ENCODE results near the gene GPC5. TPM values are rescaled to one million over a fixed set of nuclear protein-coding genes. Genes with fewer than 3 reads are reported as not detected.

GPC5 gene
- total RNA-seq, 1 donor from 2014 or later = 0.17 TPM

DNA sequence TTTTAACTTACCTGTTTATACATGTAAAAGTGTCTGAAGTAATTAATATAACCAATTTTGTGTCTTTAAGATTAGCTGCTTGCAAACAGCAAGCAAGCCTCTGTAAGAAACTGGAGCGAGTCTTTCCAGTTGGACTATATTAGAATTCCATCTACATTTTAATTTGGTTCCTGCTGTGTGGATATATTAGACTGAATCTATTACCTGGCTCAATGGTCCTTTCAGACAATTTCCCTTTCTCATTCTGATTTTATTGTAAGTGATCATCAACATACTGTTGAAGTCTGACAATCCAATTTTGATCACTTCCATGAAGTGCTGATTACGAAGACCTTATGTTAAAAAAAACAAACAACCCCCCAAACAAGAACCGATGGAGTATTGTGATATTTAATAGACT, 72.3 kb downstream of the GPC5 start:
- no peaks in the 10 kb centered on the region for H3K27me3 ChIP-seq (ENCODE audit: control insufficient read depth, insufficient read depth, low read length)
- no peak overlapping the region for H3K4me3 ChIP-seq (ENCODE audit: low read depth, low read length)
- TF ChIP-seq, protein P1, sequence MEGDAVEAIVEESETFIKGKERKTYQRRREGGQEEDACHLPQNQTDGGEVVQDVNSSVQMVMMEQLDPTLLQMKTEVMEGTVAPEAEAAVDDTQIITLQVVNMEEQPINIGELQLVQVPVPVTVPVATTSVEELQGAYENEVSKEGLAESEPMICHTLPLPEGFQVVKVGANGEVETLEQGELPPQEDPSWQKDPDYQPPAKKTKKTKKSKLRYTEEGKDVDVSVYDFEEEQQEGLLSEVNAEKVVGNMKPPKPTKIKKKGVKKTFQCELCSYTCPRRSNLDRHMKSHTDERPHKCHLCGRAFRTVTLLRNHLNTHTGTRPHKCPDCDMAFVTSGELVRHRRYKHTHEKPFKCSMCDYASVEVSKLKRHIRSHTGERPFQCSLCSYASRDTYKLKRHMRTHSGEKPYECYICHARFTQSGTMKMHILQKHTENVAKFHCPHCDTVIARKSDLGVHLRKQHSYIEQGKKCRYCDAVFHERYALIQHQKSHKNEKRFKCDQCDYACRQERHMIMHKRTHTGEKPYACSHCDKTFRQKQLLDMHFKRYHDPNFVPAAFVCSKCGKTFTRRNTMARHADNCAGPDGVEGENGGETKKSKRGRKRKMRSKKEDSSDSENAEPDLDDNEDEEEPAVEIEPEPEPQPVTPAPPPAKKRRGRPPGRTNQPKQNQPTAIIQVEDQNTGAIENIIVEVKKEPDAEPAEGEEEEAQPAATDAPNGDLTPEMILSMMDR (IDR thresholded peaks at IDR 0.05; ENCODE audit: insufficient read depth, low read length, poor library complexity, severe bottlenecking) = no peak
- no peak for DNase-seq (ENCODE audit: low read depth)
- H3K36me3 ChIP-seq (ENCODE audit: control insufficient read depth, insufficient read depth, low read length) = no peaks in the 10 kb centered on the region

DNA sequence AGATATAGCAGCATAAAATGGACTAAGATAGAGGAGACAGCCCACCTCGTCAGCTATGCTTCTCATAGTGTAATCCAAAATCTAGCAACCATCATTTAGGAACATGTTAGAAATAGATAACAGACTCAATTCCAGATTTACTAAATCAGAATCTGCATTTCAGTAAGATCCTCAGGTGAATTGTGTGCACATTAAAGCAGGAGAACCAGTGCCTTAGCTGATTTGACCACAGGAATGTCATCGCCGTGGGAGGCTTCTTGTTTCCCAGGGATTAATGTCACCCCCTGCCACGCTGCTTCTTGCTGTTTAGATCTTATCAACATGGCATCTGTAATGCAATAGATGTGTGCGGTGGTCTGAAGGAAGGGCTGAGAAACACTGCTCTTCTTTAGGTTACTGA, 84.0 kb downstream of the GPC5 start:
- Histone ChIP-seq H3K27me3 (ENCODE audit: control insufficient read depth, insufficient read depth, low read length) (no peaks in the 10 kb centered on the region), H3K36me3 (ENCODE audit: control insufficient read depth, insufficient read depth, low read length) (no peaks in the 10 kb centered on the region), H3K4me3 (ENCODE audit: low read depth, low read length) (no peak overlapping the region)
- DNase-seq (ENCODE audit: low read depth) = no peak
- TF ChIP-seq, protein P1 (IDR thresholded peaks at IDR 0.05; ENCODE audit: insufficient read depth, low read length, poor library complexity, severe bottlenecking) = no peak

DNA sequence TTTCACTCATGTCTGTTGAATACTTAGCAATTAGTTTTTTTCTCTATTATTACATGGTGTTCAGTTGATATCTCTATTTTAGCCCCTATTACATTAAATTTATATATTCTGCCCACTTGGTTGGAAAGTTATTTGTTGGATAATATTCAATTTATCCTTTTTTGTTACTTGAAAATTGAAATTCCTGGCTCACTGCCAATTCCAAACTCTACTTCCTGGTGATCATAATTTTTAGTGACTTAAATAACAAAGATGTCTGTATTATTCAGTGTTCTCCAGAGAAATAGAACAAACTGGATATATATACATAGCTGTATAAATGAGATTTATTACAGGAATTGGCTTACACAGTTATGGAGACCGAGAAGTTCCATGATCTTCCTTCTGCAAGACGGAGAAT, 93.6 kb downstream of the GPC5 start:
- Histone ChIP-seq H3K4me3 (ENCODE audit: low read depth, low read length) (no peak overlapping the region), H3K27me3 (ENCODE audit: control insufficient read depth, insufficient read depth, low read length) (no peaks in the 10 kb centered on the region), H3K36me3 (ENCODE audit: control insufficient read depth, insufficient read depth, low read length) (no peaks in the 10 kb centered on the region)
- no peak for DNase-seq (ENCODE audit: low read depth)
- TF ChIP-seq, protein P1 (IDR thresholded peaks at IDR 0.05; ENCODE audit: insufficient read depth, low read length, poor library complexity, severe bottlenecking) = no peak

DNA sequence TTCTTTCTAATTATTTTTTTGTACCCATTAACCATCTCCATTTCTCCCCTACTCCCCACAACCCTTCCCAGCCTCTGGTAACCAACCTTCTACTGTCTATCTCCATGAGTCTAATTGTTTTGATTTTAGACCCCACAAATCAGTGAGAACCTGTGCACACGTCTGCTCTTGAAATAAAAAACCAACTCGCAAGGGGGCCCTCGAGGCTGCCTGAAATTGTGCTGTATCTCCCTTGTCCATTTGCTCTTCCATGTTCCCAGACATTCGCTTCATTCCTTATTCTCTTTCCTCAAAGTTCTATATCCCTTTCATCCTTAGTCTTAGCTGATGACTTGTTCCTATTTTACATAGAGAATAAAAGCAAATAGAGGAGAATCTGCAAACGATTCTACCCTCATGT, 95.0 kb downstream of the GPC5 start:
- TF ChIP-seq, protein P1 (IDR thresholded peaks at IDR 0.05; ENCODE audit: insufficient read depth, low read length, poor library complexity, severe bottlenecking) = no peak
- no peak for DNase-seq (ENCODE audit: low read depth)
- Histone ChIP-seq H3K4me3 (ENCODE audit: low read depth, low read length) (no peak overlapping the region), H3K27me3 (ENCODE audit: control insufficient read depth, insufficient read depth, low read length) (no peaks in the 10 kb centered on the region), H3K36me3 (ENCODE audit: control insufficient read depth, insufficient read depth, low read length) (no peaks in the 10 kb centered on the region)

DNA sequence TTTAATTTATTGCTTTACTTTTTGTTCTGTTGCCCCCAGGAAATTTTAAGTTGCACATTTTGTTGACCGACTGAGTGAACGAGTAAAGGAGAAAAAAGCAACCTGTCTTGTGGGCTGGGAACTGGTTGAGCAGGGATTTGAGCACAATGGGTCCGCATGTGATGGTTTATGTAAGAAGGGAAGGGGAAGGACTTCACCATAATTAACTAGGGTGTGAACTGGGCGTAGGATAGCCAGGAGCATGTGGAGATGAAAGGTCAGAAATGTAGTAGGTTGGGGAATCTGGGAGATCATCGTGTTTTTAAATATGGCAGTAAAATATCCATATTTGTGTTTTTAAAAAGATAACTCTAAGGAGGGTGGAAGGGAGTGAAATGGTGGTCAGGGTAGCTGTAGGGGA, 99.9 kb downstream of the GPC5 start:
- no peak for DNase-seq (ENCODE audit: low read depth)
- TF ChIP-seq, protein P1 (IDR thresholded peaks at IDR 0.05; ENCODE audit: insufficient read depth, low read length, poor library complexity, severe bottlenecking) = no peak
- Histone ChIP-seq H3K4me3 (ENCODE audit: low read depth, low read length) (no peak overlapping the region), H3K36me3 (ENCODE audit: control insufficient read depth, insufficient read depth, low read length) (no peaks in the 10 kb centered on the region), H3K27me3 (ENCODE audit: control insufficient read depth, insufficient read depth, low read length) (no peaks in the 10 kb centered on the region)

- Histone ChIP-seq H3K27me3 (ENCODE audit: control insufficient read depth, insufficient read depth, low read length) (no peaks in the 10 kb centered on the region), H3K36me3 (ENCODE audit: control insufficient read depth, insufficient read depth, low read length) (no peaks in the 10 kb centered on the region), H3K4me3 (ENCODE audit: low read depth, low read length) (no peak overlapping the region)
- TF ChIP-seq, protein P1 (IDR thresholded peaks at IDR 0.05; ENCODE audit: insufficient read depth, low read length, poor library complexity, severe bottlenecking) = no peak
- DNase-seq (ENCODE audit: low read depth) = no peak
Observed at GRCh38 chr13:91504216-91504615, 105.8 kb downstream of the GPC5 start.
